Uterus (tissue), 4 donors: ENCODE results near the gene KCNAB2. TPM values are rescaled to one million over a fixed set of nuclear protein-coding genes. Genes with fewer than 3 reads are reported as not detected.

ENCODE experiments used
- DNase-seq, 2 donors: peaks; one replicate each; pipeline ENCODE4 v3.0.0-alpha.2; 2019 to 2020
- H3K27ac ChIP-seq, 2 donors: fragments of 200-600 bp; sonication (generic); 1 replicate in 1 of 2; 2 replicates in 1 of 2; pipeline ENCODE4 v1.5.1; 2016 to 2018
- H3K27me3 ChIP-seq, 2 donors: fragments of 200-600 bp; sonication (generic); one replicate each; pipeline ENCODE4 v1.5.1; 2018 to 2019; ENCODE audit warnings: control low read depth in 1 of 2
- H3K36me3 ChIP-seq, 2 donors: fragments of 200-600 bp; sonication (generic); one replicate each; pipeline ENCODE4 v1.5.1; 2019; ENCODE audit warnings: control low read depth in 1 of 2
- H3K4me1 ChIP-seq, 2 donors: fragments of 200-600 bp; sonication (generic); one replicate each; pipeline ENCODE4 v1.5.1; 2018 to 2019; ENCODE audit warnings: control low read depth in 1 of 2
- H3K4me3 ChIP-seq, 2 donors: fragments of 200-600 bp; sonication (generic); 1 replicate in 1 of 2; 2 replicates in 1 of 2; pipeline ENCODE4 v1.5.1; 2018 to 2019; ENCODE audit warnings: mild to moderate bottlenecking in 1 of 2
- H3K9me3 ChIP-seq, 2 donors: fragments of 200-600 bp; sonication (generic); one replicate each; pipeline ENCODE4 v1.5.1; 2019; ENCODE audit warnings: control low read depth in 1 of 2
- CTCF ChIP-seq, 4 experiments: fragments of 200-600 bp in 2 of 4; fragments of 450-650 bp in 2 of 4; sonication (generic) in 2 of 4; IDR thresholded peaks; one replicate each; pipeline ENCODE4 v1.5.1; 2016 to 2019; ENCODE audit warnings: antibody characterized with exemption in 4 of 4, mild to moderate bottlenecking in 2 of 4, moderate library complexity in 1 of 4
- POLR2A ChIP-seq, 2 donors: fragments of 450-650 bp; IDR thresholded peaks; one replicate each; pipeline ENCODE4 v1.6.1; 2016; ENCODE audit warnings: antibody characterized with exemption in 2 of 2, mild to moderate bottlenecking in 1 of 2, moderate library complexity in 1 of 2
- intact Hi-C: fragments of 100-400 bp; cut with DNase I; formaldehyde crosslinking; loops from one replicate; pipeline ENCODE4 v1.15.1; 2023; ENCODE audit warnings: low total_unique reads
- total RNA-seq, 4 donors: library from RNA; depleted of rRNA in 3 of 4; stranded (reverse); fragments of >200 nt in 3 of 4; gene quantifications; one replicate each; pipeline versions ENCODE4 v1.1.0 to v1.2.4, GENCODE V29; 2014 to 2023
- donor health status: DM: yes; HTN: yes; CAD: no.

Gene KCNAB2
- total RNA-seq, 4 donors from 2014 or later = 1.5 to 21.2 (median 12.9) TPM

GRCh38 chr1:6123816-6124215 is 78.1 kb downstream of the KCNAB2 start:
- Histone ChIP-seq H3K4me3 (no peak overlapping the region), H3K36me3 (no peaks in the 10 kb centered on the region), H3K9me3 (no peaks in the 10 kb centered on the region), H3K27ac (no peak overlapping the region), H3K27me3 (no peaks in the 10 kb centered on the region), H3K4me1 (no peaks in the 10 kb centered on the region)
- no peak for DNase-seq
- intact Hi-C loops = no loop called here
- no peak for TF ChIP-seq CTCF (IDR thresholded peaks at IDR 0.05)
- no peak for TF ChIP-seq POLR2A (IDR thresholded peaks at IDR 0.05)

GRCh38 chr1:6124341-6124740 is 78.7 kb downstream of the KCNAB2 start:
- no peak overlapping the region for H3K27ac ChIP-seq
- no peaks in the 10 kb centered on the region for H3K36me3 ChIP-seq
- DNase-seq = no peak
- TF ChIP-seq CTCF (IDR thresholded peaks at IDR 0.05) (no peak), POLR2A (IDR thresholded peaks at IDR 0.05) (no peak)
- H3K4me3 ChIP-seq = no peak overlapping the region
- intact Hi-C loops = no loop called here
- no peaks in the 10 kb centered on the region for H3K9me3 ChIP-seq
- H3K27me3 ChIP-seq = no peaks in the 10 kb centered on the region
- no peaks in the 10 kb centered on the region for H3K4me1 ChIP-seq

- no peak overlapping the region for H3K27ac ChIP-seq
- no peak for TF ChIP-seq POLR2A (IDR thresholded peaks at IDR 0.05)
- TF ChIP-seq CTCF (IDR thresholded peaks at IDR 0.05) = no peak
- no peak for DNase-seq
- H3K9me3 ChIP-seq = no peaks in the 10 kb centered on the region
- no peak overlapping the region for H3K4me3 ChIP-seq
- no peaks in the 10 kb centered on the region for H3K27me3 ChIP-seq
- intact Hi-C loops = no loop called here
- H3K36me3 ChIP-seq = no peaks in the 10 kb centered on the region
- no peaks in the 10 kb centered on the region for H3K4me1 ChIP-seq
These were observed 79.2 kb downstream of the KCNAB2 start for GRCh38 chr1:6124746-6125365.

- H3K27ac ChIP-seq = no peak overlapping the region
- no peaks in the 10 kb centered on the region for H3K36me3 ChIP-seq
- intact Hi-C loops = no loop called here
- no peaks in the 10 kb centered on the region for H3K4me1 ChIP-seq
- no peaks in the 10 kb centered on the region for H3K27me3 ChIP-seq
- TF ChIP-seq POLR2A (IDR thresholded peaks at IDR 0.05) (no peak), CTCF (IDR thresholded peaks at IDR 0.05) (no peak)
- no peak overlapping the region for H3K4me3 ChIP-seq
- no peaks in the 10 kb centered on the region for H3K9me3 ChIP-seq
- no peak for DNase-seq
These were observed 79.7 kb downstream of the KCNAB2 start for GRCh38 chr1:6125366-6125765.

GRCh38 chr1:6126028-6126427 is 80.3 kb downstream of the KCNAB2 start:
- Histone ChIP-seq H3K27me3 (no peaks in the 10 kb centered on the region), H3K36me3 (no peaks in the 10 kb centered on the region), H3K4me3 (no peak overlapping the region), H3K9me3 (no peaks in the 10 kb centered on the region), H3K27ac (no peak overlapping the region), H3K4me1 (no peaks in the 10 kb centered on the region)
- DNase-seq = no peak
- intact Hi-C loops = no loop called here
- TF ChIP-seq CTCF (IDR thresholded peaks at IDR 0.05) = no peak
- no peak for TF ChIP-seq POLR2A (IDR thresholded peaks at IDR 0.05)
